Transverse colon (tissue), 4 donors: ENCODE measurements around the gene SLC35G2. TPM values are rescaled to one million over a fixed set of nuclear protein-coding genes. Genes with fewer than 3 reads are reported as not detected.

Source experiments
- DNase-seq: peaks from one replicate; pipeline ENCODE4 v3.0.0-alpha.2; 2019
- H3K27ac ChIP-seq, 4 donors: fragments of 200-600 bp; sonication (generic); 2 replicates each; pipeline ENCODE4 v1.5.1; 2016 to 2018; ENCODE audit warnings: inconsistent platforms in 4 of 4
- H3K27me3 ChIP-seq: fragments of 200-600 bp; sonication (generic); 2 replicates; pipeline ENCODE4 v1.5.1; 2017; ENCODE audit warnings: inconsistent platforms
- H3K36me3 ChIP-seq, 4 donors: fragments of 200-600 bp; sonication (generic); 2 replicates each; pipeline ENCODE4 v1.5.1; 2017 to 2019; ENCODE audit warnings: inconsistent platforms in 4 of 4
- H3K4me1 ChIP-seq, 4 donors: fragments of 200-600 bp; sonication (generic); 2 replicates each; pipeline ENCODE4 v1.5.1; 2017 to 2020; ENCODE audit warnings: inconsistent platforms in 4 of 4
- H3K4me3 ChIP-seq, 4 donors: fragments of 200-600 bp; sonication (generic); 1 replicate in 1 of 4; 2 replicates in 3 of 4; pipeline versions ENCODE4 v1.5.1 to v1.6.1; 2017 to 2019; ENCODE audit warnings: inconsistent platforms in 4 of 4
- H3K9me3 ChIP-seq, 2 donors: fragments of 200-600 bp; sonication (generic); 2 replicates each; pipeline ENCODE4 v1.5.1; 2017 to 2019; ENCODE audit warnings: inconsistent platforms in 2 of 2
- EP300 ChIP-seq: sonication (generic); formaldehyde crosslinking; IDR thresholded peaks from one replicate; pipeline ENCODE4 v1.6.1; 2017; ENCODE audit warnings: antibody characterized with exemption, low read depth
- POLR2A ChIP-seq: fragments of 450-650 bp; IDR thresholded peaks from one replicate; pipeline ENCODE4 v1.6.1; 2016; ENCODE audit warnings: antibody characterized with exemption, mild to moderate bottlenecking, moderate library complexity
- POLR2AphosphoS5 ChIP-seq, 3 donors: sonication (generic); formaldehyde crosslinking; IDR thresholded peaks; one replicate each; pipeline ENCODE4 v1.6.1; 2016; ENCODE audit warnings: antibody characterized with exemption in 3 of 3
- WGBS, 2 donors: methylation state at CpG; one replicate each; pipeline ENCODE4 v1.1.5; 2018; ENCODE audit warnings: low coverage in 1 of 2; 5-methylcytosine and 5-hydroxymethylcytosine counted together
- in situ Hi-C, 4 donors: fragments of 200-750 bp; cut with MboI; loops; one replicate each; pipeline versions ENCODE4 v1.15.0 to v1.15.1; 2017; ENCODE audit warnings: low sequenced_read_pairs in 3 of 4, low pct_ligation_motif_present in 1 of 4, low pct_unique_long_range_greater_than_20kb in 1 of 4
- intact Hi-C: fragments of 100-400 bp; cut with DNase I; formaldehyde crosslinking; loops from one replicate; pipeline ENCODE4 v1.15.1; 2023; ENCODE audit warnings: low total_unique reads
- total RNA-seq, 4 donors: library from RNA; depleted of rRNA; stranded (reverse); fragments of >200 nt; gene quantifications; one replicate each; pipeline ENCODE4 v1.1.0, GENCODE V29; 2016
- TF ChIP-seq, protein P1 (sequence below), 5 experiments: fragments of 200-600 bp in 3 of 5; fragments of 450-650 bp in 2 of 5; sonication (generic) in 3 of 5; IDR thresholded peaks; 1 replicate in 2 of 5; 2 replicates in 3 of 5; pipeline ENCODE4 v1.5.1; 2016 to 2017; ENCODE audit warnings: antibody characterized with exemption in 5 of 5, inconsistent platforms in 3 of 5, mild to moderate bottlenecking in 2 of 5, moderate library complexity in 1 of 5

The SLC35G2 gene
- total RNA-seq: 10 to 100 TPM in 1 of 4 donors, 1 to 10 TPM in 1, under 1 TPM in 1, not detected in 1; 0.68 to 23.3 (median 2.1) TPM

DNA sequence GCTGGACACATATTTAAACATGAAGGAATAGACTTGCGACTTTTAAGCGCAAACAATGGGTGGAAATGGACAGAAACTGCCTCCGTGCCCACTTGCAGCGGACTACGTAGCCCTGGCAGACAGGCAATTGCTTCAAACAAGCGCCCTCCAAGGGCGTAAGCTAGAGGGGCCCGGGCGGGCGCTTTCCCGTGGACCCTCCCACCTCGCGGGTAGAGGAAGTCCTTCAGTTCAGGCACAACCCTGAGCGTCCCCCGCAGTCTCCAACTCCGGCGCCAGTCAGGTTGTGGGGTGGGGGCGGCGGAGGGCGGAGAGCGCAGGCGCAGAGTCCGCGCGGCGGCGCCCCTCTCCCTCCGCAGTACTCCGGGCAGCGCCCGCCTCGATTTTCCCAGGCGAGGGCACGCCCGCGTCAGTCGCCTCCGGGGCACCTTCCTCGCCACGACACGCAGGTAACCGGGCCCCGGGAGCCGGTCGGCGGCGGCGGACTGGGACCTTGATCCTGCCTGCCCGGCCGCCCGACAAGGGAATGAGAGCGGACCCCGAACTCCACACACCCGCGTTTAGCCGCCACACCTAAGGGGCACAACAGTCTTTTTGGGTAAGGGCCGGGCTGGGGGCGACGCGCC, at the start of gene SLC35G2:
Gene SLC35G2 (plus strand): TSS at position 358 of the 623 bp plus-strand sequence. CDS start 35,335 bp downstream, outside the sequence.
- intact Hi-C loops: no loop called here
- Histone ChIP-seq H3K4me1 (peaks cover 0 to 23% (median 16%) of the 10 kb centered on the region in 4 donors), H3K27me3 (peaks cover 33% of the 10 kb centered on the region), H3K27ac (peak within 1 kb of the TSS; percentile 48 to 66 (median 57)), H3K4me3 (peak within 1 kb of the TSS; percentile 47 to 79 (median 58)), H3K36me3 (no peaks in the 10 kb centered on the region), H3K9me3 (peaks cover 0 to 2% of the 10 kb centered on the region in 2 donors)
- TF ChIP-seq POLR2AphosphoS5 (IDR thresholded peaks at IDR 0.05): no peak
- no peak for TF ChIP-seq EP300
- TF ChIP-seq POLR2A: no peak
- TF ChIP-seq, protein P1, sequence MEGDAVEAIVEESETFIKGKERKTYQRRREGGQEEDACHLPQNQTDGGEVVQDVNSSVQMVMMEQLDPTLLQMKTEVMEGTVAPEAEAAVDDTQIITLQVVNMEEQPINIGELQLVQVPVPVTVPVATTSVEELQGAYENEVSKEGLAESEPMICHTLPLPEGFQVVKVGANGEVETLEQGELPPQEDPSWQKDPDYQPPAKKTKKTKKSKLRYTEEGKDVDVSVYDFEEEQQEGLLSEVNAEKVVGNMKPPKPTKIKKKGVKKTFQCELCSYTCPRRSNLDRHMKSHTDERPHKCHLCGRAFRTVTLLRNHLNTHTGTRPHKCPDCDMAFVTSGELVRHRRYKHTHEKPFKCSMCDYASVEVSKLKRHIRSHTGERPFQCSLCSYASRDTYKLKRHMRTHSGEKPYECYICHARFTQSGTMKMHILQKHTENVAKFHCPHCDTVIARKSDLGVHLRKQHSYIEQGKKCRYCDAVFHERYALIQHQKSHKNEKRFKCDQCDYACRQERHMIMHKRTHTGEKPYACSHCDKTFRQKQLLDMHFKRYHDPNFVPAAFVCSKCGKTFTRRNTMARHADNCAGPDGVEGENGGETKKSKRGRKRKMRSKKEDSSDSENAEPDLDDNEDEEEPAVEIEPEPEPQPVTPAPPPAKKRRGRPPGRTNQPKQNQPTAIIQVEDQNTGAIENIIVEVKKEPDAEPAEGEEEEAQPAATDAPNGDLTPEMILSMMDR (IDR thresholded peaks at IDR 0.05): no peak
- WGBS, 2 donors: 3% methylated on average over 49 of the region's 60 CpGs; no CpG with 5 or more reads in 1 of the 2 donors
- peak; percentile 32 for DNase-seq
- in situ Hi-C loops: no loop called here

DNA sequence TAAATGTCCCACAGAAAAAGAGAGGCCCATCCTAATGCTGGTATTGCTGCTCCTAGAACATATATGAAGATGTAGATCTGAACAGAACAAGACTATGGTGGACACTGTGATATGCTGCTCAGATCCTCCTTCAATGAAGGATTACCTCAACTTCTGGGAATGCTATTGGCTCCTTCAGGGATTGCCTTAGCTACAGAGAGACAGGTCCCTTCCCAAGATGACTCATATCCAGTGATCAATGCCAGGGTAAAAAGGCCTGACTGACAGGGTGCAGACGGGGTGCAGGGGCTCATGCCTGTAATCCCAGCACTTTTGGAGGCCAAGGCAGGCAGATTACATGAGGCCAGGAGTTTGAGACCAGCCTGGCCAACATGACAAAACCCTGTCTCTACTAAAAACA, 46.2 kb upstream of the SLC35G2 start:
- no peaks in the 10 kb centered on the region for H3K36me3 ChIP-seq
- H3K27me3 ChIP-seq: no peaks in the 10 kb centered on the region
- H3K27ac ChIP-seq: no peak overlapping the region
- no peaks in the 10 kb centered on the region for H3K4me1 ChIP-seq
- H3K9me3 ChIP-seq: no peaks in the 10 kb centered on the region
- H3K4me3 ChIP-seq: no peak overlapping the region
- 75 to 80% methylated on average over 1 of the region's 1 CpG for WGBS, 2 donors
- no peak for DNase-seq
- TF ChIP-seq, protein P1 (IDR thresholded peaks at IDR 0.05): no peak
- no peak for TF ChIP-seq POLR2A
- intact Hi-C loops (no loop called here), in situ Hi-C loops (no loop called here)

DNA sequence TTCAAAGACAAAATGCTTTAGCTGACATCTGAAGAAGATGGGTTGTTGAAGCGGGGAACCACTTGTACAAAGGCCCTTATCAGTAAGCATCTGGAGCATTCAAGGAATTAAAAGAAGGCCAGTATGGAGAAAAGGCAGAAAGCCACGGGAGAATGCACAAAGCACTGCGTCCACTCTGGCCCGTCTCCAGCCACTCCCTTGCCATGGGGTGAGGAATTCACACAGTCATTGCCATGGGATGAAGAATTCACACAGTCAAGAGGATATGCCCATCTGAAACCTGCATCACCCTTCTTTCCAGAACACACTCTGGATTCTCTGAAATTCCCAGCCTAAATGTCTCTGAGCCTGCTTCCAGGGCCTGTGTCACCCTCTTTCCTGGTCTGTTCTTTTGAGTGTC, 40.1 kb upstream of the SLC35G2 start:
- in situ Hi-C loops (no loop called here), intact Hi-C loops (no loop called here)
- H3K27me3 ChIP-seq: no peaks in the 10 kb centered on the region
- H3K27ac ChIP-seq: no peak overlapping the region
- H3K4me3 ChIP-seq: no peak overlapping the region
- TF ChIP-seq, protein P1 (IDR thresholded peaks at IDR 0.05): no peak
- TF ChIP-seq EP300 (no peak), POLR2A (no peak), POLR2AphosphoS5 (IDR thresholded peaks at IDR 0.05) (no peak)
- WGBS, 2 donors: 72 to 77% methylated on average over 2 to 4 of the region's 4 CpGs
- H3K36me3 ChIP-seq: no peaks in the 10 kb centered on the region
- no peaks in the 10 kb centered on the region for H3K9me3 ChIP-seq
- H3K4me1 ChIP-seq: no peaks in the 10 kb centered on the region
- DNase-seq: no peak

DNA sequence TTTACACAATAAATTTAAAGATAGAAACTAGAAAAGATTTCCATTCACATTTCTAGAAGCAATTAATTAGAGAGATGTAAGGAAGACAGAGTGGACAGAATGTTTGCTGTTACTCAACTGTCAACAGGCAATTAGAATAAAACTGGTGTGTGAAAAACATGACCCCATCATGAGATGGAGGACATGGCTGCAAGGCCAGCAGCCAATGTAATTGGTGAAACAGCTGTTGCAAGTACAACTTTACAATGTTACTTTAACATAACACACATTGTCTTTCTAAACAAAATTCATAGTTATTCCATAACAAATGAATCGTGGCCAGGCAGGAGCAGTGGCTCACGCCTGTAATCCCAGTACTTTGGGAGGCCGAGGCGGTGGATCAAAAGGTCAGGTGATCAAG, 38.2 kb upstream of the SLC35G2 start:
- H3K36me3 ChIP-seq: no peaks in the 10 kb centered on the region
- TF ChIP-seq POLR2AphosphoS5 (IDR thresholded peaks at IDR 0.05) (no peak), POLR2A (no peak)
- WGBS, 2 donors: 92% methylated on average over 4 of the region's 4 CpGs; no CpG with 5 or more reads in 1 of the 2 donors
- intact Hi-C loops (no loop called here), in situ Hi-C loops (no loop called here)
- no peak overlapping the region for H3K27ac ChIP-seq
- H3K4me3 ChIP-seq: no peak overlapping the region
- H3K27me3 ChIP-seq: no peaks in the 10 kb centered on the region
- no peaks in the 10 kb centered on the region for H3K9me3 ChIP-seq
- H3K4me1 ChIP-seq: no peaks in the 10 kb centered on the region
- no peak for DNase-seq
